NCI-H526 (cell line): ENCODE measurements around the gene ABCC1.
"Not testable (repeated sequence)": the region's sequence is repeated elsewhere in the genome, so short reads cannot be mapped to it uniquely, and the experiment has no call there.

Experiments used
- DNase-seq, 2 experiments: peaks; one replicate each; lab custom pipeline; 2025; lab: John Stamatoyannopoulos, UW

Gene ABCC1

DNA sequence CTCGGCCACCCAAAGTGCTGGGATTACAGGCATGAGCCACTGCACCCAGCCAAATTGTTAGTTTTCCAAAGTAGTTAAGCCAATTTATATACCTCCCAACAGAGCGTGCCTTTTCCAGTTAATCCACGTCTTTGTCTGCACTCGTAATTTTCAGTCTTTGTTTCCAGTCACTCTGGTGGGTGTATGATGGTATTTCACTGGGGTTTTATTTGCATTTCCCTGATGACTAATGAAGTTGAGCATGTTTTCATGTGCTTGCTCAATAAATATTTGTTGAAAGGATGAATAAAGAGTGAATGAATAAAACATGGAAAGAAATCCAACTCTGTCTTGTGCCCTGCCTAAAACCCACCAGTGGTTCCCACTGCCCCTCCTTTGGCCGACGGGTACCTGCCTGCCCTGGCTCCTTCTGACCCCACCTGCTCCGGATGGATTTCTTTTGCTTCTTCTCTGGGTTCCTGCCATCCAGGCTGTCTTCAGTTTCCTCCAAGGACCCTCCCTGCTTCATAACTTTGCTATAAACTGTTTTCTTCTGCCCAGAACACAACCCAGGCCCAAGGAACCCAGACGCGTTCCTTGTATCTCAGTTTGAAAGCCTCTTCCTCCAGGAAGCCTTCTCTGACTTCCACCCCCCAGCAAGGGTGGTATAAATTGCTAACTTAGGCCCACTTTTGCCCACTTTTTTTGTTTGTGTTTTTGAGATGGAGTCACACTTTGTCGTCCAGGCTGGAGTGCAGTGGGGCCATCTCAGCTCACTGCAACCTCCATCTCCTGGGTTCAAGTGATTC, 3.0 kb upstream of the ABCC1 start:
- DNase-seq, result peak; percentile 16 to 28

GRCh38 chr16:15947983-15948509, 1.4 kb upstream of the ABCC1 start:
- DNase-seq, result no peak

GRCh38 chr16:15948532-15949209, 745 bp upstream of the ABCC1 start:
- DNase-seq, result no peak

GRCh38 chr16:15950161-15950854, 892 bp downstream of the ABCC1 start:
- DNase-seq, result peak; percentile 45 to 73

DNA sequence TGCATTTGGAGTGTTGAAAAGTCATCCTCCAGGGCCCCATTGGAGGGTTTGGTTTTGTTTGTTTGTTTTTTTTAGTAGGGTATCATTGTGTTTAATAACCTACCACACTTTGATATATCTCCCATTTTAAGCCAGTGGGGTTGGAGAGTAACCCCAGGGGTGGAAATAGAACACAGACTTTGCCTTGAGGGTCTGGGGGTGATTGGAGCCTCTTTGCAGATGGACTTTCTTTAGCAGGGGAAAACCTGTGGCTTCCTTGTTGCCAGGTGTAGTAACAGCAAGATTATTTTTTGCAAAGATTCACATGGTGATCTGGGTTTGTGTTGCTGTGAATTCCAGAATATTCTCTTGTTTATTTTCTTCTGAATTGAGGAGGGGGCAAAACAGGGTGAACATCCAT, 1.5 kb downstream of the ABCC1 start:
- no peak for DNase-seq

DNA sequence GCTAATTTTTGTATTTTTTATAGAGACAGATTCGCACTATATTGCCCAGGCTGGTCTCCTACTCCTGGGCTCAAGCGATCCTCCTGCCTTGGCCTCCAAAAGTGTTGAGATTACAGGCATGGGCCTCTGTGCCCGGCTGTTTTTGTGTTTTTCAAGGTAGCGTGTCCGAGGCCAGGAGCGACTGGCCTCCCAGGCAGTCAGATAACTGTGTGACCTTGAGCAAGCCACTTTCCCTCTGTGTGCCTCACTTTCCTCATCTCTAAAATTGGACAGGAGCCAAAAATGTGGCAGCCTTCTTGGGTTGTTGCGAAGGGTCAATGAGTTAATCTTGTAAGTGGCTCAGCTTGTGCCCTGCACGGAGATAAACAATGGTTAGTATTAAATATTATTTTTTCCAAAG, 2.4 kb downstream of the ABCC1 start:
- DNase-seq, result no peak

- DNase-seq, result no peak
Measured at GRCh38 chr16:15952265-15952711, 2.9 kb downstream of the ABCC1 start.

GRCh38 chr16:15953477-15953876, 4.1 kb downstream of the ABCC1 start:
- DNase-seq, result no peak

- DNase-seq, result no peak
Measured at GRCh38 chr16:15953929-15954813, 4.8 kb downstream of the ABCC1 start.

- DNase-seq, result no peak
Measured at GRCh38 chr16:15954814-15955151, 5.4 kb downstream of the ABCC1 start.

GRCh38 chr16:15955425-15955824, 6.0 kb downstream of the ABCC1 start:
- DNase-seq, result no peak

- not testable (repeated sequence) for DNase-seq
Measured at GRCh38 chr16:15956106-15956505, 6.7 kb downstream of the ABCC1 start.

DNA sequence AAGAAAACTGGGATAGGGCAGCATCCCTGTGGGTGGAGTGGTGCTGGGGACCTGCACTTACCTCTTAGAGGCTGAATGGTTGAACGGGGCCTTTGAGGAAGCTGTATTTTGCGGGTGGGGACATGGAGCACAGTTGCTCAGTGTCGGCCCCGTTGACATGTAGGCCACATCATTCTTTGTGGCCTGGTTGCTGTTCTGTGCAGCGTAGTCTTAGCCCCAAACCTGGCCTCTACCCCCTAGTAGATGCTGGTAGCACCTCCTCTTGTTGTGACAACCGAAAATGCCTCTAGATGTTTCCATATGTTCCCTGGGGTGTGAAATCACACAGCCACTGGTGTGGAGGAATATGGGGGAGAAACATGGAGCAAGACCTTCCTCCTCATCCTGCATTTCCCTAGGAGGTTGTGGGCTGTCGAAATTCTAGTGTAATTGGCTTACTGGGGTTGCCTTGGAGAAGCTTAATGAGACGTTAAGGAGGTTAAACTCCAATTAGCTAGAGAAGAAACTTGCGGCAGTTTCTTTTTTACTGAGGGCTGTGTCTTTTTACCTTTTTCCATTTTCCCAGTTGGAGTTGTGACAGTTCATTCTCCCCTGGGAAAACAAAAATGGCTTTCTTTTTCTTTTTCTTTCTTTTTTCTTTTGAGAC, 9.4 kb downstream of the ABCC1 start:
- no peak for DNase-seq

GRCh38 chr16:15960124-15960971, 10.9 kb downstream of the ABCC1 start:
- DNase-seq, result no peak

DNA sequence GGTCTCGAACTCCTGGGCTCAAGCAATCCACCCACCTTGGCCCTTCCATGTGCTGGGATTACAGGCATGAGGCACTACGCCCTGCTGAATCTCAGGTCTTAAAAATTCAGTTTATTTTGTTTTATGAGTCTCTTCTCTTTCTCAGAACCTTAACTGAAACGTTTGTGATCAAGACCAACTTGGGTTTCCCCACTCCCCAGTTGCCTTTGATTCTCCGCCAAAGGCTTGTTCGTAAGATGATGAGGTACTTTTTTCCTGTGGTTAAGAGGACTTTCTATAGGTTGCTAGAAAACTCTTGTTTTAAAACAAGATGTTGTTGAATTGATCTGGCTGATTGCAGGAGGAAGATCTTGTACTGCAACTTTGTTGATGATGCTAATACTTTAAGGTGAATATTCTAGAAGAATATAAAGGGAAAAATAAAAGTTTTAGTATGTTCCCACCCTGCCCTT, 11.7 kb downstream of the ABCC1 start:
- DNase-seq, result no peak

DNA sequence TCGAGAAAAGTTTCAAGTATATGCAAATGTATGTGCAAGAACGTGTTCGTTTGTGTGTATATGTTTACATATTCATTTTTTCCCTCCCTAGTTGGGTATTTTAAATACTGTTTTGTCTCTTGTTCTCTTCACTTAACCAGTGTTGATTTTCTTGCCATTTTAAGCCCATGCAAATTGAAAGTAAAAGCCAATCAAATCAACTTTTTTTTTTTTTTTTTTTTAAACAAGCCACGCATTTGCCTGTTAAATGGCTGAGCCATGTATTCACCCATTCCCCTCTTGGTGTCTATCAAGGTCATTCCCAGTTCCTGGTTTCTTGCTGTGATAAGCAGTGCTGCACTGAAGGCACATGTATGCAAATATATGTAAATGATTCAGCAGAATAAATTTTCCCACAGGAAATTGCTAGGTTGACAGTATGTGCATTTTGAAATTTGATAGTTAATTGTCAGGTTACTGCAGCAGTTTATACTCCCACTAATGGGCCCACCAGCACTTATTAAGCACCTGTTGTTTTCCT, 12.2 kb downstream of the ABCC1 start:
- peak; percentile 89 to 91 for DNase-seq

- DNase-seq, result no peak
Measured at GRCh38 chr16:15963307-15963910, 14.0 kb downstream of the ABCC1 start.

- DNase-seq, result no peak
Measured at GRCh38 chr16:15966420-15966819, 17.0 kb downstream of the ABCC1 start.

DNA sequence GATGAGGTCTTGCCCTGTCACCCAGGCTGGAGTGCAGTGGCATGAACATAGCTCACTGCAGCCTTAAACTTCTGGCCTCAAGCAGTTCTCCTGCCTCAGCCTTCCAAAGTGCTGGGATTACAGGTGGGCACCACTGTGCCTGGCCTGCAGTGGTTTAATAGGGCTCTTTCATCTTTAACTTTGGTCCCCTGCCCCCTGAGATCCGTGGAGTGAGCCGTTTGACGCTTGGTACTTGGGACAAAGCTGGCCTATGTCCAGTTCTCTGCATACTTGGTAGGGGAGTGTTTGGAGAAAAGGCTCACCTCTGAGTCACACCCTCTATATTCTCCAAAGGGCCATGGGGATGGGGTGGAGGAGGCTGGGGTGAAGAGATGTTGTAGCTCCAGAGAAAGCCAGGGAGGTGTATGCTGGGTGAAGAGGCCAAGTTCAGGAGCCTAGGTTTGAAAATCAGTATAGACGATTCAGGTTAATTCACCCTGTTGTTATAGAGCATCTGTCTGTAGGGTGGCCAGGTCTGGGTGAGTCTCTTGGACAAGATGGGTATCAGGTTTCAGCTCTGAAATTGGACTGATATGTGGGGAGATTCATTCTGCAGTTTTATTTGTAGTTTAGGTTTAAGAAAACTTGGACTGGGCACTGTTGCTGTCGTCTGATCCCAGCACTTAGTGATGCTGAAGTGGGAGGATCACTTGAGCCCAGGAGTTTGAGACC, 17.6 kb downstream of the ABCC1 start:
- DNase-seq, result no peak
